Hematopoietic multipotent progenitor cell treated with erythropoietin and hydrocortisone succinate and interleukin-3 and kit ligand, for 4 days (in vitro differentiated cells): ENCODE measurements around the gene LY6G5B.

Source experiments
- DNase-seq: peaks from one replicate; pipeline ENCODE4 v3.0.0-alpha.2; 2015

LY6G5B gene

DNA sequence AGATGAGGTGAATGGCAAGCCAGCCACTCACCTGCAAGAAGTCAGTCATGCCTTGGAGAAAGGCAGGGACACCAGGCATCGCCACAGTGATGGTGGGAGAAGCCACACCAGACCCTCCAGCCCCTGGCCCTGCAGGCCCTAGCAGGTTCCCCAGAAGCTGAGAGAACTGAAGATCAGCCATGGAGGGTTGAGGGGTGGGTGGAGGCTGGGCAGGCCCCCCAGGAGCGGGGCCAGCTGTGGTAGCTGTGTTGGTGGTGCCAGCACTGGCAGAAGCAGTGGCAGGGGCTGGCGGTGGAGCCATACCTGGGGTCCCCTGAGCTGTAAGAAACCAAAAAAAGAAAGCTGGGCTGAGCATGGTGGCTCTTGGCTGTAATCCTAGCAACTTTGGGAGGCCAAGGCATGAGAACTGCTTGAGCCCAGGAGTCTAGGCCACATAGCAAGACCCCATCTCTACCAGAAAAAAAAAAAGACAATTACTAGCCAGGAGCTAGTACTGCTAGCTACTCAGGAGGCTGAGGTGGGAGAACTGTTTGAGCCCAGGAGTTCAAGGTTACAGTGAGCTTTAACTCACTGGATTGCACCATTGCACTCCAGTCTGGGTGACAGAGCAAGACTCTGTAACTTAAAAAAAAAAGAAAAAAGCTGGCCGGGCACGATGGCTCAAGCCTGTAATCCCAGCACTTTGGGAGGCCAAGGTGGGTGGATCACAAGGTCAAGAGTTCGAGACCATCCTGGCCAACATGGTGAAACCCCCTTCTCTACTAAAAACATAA, 26.8 kb upstream of the LY6G5B start:
- DNase-seq, result no peak

DNA sequence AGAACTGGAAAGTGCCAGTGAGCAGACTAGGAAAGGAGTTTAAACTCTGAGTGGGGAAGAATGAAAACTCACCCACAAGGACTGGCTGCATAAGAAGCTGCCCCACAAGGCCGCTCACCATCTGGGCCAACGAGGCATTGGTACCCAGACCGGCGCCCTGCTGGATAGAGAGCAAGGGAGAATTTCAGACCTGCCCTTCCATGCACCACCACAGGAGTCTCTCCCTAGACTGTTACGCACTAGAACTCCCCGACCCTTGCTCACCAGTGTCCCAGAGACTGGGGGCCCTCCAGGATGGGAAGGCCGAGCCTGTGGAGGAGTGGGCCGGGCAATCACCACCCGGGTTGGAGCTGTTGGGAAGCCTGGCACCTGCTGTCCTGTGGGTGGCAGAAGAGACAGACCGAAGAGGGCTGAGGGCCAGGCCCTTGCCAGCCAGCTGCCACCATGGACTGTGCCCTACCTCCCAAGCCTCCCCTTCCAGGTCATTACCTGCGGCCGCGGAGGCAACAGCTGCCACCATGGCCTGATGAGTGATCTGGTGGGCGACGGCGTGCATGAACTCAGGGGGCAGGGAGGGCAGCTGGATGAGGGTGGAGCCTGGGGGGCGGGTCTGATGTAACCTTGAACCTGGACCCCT, 25.8 kb upstream of the LY6G5B start:
- DNase-seq, result no peak

DNA sequence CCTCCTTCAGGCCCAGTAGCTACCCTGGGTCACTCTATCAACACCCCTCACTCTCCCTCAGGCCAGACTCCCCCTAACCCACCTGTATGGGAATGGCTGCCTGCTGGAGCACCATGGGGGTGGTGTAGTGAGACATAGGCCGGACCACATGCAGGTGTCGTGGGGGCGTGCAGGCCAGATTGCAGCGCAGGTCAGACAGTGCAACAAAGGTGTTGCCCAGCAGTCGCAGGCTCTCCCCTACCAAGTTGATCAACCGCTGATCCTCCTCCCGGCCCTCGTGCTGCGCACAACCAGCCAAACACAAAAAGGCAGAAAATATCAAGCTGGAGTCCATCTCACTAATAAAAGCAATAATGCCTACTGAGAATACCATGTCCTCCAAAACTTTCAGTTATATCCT, 24.5 kb upstream of the LY6G5B start:
- DNase-seq, result no peak

DNA sequence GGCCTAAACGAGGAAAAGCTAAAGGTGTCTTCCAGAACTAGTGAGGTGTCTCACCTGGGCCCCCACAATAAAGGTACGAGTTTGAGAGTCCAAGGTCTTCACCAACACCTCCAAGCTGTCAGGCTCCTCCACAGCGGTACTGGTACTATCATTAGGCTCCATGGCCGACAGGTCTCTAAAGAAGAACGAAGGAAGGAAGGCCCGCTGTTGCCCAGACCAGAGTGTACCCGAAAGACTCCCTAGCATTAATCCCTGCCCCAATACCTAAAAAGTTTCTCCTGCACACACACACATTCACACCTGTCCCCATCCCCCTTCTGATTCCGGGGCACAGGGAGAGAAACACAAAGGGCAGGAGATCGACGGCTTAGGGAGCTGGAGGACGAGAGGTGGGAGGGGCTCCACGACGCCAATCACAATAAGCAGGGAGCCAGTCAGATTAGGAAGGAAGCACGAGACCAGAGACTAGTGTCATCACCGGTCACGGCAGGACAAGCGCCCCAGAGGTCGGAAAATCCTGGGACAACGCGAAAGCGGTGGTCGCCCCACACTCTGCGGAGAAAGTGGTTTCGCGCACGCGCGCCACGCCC, 18.1 kb upstream of the LY6G5B start:
- DNase-seq, result peak; percentile 88

DNA sequence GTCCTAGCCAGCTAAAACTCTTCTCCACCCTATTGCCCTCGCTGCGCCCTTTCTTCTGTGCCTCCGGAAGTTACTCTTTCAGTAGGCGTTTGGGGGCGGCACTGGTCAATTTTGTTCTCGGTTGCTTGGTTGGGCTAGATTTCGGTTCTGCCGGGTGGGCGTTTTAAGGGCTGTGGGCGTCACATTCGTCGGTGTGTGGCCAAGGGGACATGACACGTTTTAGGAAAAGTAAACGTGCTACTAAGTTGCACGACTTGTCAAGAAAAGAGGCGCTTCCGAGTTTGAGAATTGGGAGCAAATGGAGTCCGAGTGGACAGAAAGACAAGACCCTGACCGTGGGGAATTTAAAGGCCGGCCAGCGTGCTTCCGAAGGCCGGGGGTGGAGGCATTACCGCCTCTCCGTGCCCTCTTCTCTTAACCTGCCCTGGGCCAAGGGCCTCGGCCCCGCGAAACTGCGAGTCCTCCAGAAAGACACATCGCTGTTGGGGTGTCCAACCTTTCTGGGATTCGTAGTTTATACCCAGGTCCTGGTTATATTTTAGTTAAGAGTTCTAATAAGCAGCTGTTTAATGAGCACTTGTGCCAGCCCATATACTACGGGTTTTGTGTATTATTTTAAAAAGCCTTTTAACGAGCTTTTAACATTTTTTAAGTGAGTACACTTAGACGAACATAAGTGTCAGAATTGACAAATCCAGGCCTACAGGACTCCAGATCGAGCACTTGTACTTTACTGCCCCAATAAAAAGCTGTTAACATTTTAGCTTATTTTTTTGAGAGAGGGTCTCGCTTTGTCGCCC, 16.7 kb upstream of the LY6G5B start:
- DNase-seq, result peak; percentile 98

DNA sequence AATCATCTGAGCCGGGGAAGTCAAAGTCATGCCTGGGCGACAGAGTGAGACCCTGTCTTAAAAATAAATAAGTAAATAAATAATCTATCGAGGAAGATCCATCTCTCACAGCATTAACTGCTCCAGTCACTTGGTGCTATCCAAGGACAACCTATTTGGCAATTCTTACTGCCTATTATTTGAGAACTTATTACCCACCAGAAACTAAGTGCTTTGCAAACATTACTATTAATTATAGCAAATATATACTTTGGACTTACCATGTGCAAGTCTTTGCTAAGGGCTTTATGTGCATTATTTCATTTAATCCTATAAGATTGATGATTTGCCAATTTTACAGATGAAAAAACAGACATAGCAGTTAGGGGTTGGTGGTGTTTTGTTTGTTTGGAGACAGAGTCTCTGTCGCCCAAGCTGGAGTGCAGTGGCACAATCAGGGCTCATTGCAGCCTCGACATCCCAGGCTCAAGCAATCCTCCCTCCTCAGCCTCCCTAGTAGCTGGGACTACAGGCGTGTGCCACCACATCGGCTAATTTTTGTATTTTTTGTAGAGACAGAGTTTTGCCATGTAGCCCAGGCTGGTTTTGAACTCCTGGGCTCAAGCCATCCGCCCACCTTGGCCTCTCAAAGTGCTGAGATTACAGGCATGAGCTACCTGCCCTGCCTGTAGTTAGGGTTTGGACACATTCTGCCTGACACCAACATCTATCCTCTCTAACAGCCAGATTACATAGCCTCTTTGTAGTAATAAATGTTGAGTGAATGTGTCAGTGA, 15.0 kb upstream of the LY6G5B start:
- no peak for DNase-seq

DNA sequence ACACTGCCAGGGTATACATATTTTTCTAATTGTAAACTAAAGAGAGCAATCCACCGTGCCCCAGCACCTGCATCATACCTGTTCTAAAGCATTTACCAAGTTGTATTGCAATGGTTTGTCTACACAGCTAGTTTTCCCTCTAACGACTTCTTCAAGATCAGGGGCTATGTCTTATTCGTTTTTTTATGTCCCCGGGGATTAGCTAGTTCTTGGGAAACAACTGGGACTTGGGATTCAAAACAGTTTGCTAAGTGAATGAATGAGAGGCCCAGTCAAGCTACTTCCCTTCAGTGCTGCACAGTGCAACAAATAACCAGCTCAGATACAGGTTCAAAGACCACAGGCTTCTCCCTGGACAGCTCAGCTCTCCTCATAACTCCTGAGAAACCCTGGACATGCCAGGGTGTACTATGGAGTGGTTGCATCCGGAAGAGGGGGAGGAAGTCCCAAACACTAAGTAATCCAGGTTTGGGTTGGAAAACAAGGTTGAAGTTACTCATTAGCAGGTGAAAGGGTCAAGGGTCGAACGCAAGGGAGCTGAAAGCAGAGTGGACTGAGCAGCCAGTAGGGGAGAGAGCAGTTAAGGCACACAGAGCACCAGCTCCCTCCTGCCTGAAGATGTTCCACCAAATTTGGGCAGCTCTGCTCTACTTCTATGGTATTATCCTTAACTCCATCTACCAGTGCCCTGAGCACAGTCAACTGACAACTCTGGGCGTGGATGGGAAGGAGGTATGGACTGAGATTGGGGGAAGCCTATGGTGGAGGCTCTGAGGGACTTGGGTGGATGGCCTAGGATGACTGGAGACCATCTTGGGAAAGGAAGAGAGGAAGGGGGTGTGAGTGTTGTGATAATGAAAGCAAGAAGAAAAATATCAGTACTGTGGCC, 14.2 kb upstream of the LY6G5B start, which contains the start of gene APOM:
Gene APOM, plus strand, starts transcription at position 546 of the 889 bp plus-strand sequence. Its CDS starts 73 bp downstream, at position 619.
- DNase-seq, result no peak

DNA sequence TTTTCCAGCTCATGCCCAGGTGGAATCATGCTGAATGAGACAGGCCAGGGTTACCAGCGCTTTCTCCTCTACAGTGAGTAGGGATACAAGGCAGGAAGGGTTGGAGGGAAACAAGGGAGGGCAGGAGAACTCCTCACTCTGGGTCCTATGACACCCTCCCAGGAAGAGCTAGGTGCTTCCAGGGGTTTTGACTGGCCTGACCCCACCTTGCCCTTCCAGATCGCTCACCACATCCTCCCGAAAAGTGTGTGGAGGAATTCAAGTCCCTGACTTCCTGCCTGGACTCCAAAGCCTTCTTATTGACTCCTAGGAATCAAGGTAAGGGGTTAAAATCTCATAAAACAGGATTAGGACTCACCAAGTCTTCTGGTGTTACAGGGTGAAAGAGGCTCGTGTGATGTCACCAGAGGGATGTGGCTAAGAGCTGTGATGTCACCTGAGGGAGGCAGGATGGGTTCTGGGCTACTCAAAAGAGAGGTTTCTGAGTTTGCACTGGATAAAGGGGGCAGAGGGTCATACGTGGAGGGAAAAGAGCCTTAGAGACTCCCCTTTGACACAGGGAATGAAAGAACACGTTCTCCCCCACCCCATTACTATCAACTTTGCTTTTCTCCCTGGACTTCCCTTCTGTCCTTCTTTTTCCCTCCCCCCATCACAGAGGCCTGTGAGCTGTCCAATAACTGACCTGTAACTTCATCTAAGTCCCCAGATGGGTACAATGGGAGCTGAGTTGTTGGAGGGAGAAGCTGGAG, 12.2 kb upstream of the LY6G5B start:
- peak; percentile 35 for DNase-seq

DNA sequence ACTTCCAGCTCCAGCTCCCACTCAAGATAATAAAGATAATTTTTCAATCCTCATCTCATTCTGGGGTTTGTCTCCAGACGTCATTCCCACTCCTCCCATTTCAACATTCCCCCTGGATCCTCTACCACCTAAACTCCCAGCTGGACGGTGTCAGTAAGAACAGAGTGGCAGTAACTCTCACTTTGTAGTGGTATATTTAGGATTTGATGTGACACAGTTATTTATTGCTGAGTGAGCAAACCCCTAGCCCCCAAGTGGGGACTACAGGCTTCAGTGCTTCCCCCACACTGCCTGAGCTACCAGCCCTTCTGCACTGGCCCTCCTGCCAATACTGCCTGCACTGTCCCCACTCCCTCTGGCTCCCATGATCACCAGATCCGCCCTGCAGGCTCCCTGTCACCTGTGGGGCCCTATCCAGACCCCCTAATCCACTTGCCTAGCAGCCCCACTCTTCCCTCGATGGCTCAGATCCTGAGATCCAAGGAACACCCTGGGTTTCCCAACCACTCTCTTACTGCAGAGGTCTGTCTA, 11.6 kb upstream of the LY6G5B start:
- no peak for DNase-seq

DNA sequence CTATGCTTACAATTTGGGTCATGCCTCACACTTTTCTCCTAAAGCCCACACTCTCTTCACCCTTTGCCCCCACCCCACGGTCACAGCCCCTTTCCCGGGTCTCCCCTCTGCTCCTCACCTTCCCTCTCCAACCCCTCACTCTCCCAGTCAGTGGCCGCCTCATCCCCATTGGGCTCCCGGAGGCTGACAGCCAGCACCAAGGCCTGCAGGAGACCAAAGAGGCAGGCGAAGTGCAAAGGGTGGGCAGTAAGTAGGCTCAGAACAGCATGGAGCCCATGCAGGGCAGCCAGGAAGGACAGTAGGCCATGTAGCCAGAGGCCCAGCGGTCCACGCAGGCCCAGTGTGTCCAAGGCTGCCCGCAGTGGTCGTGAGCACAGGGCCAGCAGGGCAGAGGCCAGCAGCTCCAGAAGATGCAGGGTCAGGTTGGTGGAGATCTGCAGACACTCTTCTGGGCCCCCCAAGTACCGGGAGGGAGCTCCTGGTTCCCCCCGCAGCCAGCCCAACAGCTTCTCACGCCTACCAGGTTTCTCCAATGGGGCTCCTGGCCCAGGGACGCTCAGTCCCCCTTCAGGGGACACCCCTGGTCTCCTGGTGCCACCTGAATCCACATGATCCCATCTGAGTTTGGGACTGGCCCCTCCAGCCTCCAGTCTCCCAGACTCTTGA, 10.7 kb upstream of the LY6G5B start:
- DNase-seq, result no peak

DNA sequence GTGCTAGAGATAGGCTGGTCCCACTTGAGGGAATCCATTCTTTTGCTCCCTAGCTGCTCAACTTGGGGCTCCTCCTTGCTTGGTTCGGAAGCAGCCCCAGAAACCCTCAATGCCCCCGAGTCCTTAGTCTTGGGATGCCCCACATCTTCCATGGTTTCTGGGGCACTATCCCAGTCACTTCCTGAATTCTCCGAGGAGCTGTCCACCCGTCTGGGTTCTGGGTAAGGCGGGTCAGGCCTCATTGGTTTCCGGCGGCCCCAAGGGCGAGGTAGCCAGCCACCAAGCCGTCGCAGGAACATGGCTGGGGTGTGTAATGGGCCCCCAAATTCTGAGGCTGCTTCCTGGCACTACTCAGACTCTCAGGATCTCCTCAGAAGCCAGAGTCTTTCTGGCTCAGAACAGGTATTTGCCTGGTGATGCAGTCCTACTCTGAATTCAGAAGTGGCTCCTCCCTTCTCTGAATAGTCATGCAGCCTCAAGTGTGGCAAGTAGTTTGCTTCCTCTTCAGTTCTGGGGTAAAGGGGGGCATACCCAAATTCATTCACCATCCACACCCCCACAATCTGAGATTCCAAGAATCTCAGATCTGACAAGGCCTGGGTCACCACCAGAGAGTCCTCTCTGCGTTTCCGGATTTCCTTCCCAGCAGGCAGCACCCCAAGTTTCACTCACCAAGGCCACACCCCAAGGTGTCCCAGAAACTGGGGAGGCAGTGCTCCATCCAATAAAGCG, 10.0 kb upstream of the LY6G5B start:
- peak; percentile 66 for DNase-seq

DNA sequence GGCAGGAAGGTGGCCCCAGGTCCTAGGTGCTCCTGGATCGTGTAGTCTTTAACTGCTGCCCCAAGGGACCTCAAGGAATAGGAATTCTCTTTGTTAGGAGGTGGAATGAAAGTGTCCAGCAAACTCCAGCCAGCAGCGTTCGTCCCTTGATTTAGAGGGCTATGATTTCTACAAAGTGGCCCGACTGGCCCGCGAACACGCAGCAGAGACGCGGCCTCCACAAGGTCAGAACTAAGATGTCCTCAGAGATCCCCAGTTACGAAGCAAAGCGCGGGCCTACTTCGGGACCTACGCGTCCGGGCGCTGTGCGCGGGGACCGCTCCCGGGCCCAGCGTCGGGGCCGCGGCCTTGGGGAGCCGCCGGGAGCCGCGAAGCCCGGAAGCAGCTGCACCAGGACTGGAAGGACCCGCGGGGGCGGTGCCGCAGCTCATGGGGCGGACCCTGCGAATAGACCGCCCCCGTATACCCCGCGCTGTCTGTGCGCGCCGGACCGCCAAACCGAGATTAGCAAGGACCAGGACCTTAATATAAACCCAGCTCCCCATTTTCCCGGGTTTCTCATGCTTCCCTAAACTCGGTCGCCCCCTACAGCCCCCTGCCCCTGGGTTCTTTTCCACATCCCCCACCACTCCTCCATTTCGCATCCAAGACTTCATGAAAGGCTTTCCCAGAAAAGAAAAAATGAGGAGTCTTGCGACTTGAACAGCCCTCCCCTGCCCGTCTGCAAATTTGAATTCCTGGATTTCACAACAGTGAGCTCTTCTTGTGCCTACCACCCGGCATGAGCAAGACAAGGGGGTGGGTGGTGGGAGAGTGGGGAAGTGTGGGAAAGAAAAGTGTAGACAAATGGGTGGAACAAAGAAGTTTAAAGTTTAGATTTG, 9.2 kb upstream of the LY6G5B start, which contains the start of gene C6orf47:
Gene C6orf47, minus strand, starts transcription at position 398 of the 881 bp plus-strand sequence. CDS start 831 bp downstream, outside the sequence.
- DNase-seq, result peak; percentile 95

DNA sequence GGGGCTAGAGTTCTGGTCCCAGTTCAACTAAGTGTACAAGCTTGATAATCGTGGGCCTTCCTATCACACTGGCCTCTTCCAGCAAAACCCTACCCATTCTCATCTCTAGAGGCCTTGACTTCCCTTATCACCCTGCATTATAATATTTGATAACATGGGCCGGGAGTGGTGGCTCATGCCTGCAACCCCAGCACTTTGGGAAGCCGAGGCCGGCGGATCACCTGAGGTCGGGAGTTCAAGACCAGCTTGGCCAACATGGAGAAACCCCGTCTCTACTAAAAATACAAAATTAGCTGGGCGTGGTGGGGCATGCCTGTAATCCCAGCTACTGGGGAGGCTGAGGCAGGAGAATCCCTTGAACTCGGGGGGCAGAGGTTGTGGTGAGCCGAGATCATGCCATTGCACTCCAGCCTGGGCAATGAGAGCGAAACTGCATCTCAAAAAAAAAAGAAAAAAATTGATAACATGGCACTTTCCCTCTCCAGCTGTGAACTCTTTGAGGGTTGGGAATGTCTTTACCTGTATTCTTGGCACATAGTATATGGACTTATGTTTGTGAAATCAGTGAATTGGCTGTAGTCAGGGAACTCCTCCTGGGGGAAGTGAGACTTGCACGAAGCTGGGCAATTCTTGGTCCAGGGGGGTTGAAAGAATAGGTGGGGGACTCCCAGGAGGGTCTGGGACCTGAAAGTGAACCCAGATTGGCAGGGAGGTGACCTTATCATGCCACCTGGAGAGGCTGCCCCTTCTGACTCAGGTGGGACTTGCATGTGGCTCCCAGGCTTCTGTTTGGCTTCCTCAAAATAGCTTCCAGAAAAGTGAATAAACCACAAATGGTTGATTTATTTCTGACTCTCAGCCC, 8.3 kb upstream of the LY6G5B start:
- DNase-seq, result peak; percentile 48

DNA sequence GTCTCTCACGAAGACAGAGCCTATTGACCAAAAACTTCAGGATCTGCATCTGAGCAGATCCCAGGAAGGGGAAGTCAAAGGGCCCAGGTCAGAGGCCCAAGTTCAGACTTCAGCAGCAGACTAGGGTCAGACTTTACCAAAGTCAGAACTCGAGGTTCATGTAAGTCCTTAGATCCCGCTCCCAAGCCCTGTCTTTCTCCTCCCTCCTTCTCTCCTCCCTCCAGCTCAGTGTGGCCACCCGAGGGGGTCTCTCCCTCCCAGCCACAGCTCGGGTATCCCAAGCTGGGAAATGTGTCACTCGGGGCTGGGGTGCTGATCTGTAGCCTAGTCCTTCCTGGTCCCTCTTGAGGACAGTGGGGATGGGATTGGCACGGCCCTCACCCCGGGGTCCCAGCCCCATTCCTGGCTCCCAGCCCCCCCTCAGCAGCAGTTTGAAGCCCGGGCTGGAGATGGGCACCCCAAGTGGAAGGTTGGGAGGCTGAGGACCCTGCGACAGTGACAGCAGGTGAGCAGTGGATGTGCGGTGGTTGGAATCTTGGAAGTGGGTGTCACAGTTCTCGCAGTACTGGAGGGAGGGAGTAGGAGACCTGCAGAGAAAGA, 7.6 kb upstream of the LY6G5B start:
- DNase-seq, result no peak

DNA sequence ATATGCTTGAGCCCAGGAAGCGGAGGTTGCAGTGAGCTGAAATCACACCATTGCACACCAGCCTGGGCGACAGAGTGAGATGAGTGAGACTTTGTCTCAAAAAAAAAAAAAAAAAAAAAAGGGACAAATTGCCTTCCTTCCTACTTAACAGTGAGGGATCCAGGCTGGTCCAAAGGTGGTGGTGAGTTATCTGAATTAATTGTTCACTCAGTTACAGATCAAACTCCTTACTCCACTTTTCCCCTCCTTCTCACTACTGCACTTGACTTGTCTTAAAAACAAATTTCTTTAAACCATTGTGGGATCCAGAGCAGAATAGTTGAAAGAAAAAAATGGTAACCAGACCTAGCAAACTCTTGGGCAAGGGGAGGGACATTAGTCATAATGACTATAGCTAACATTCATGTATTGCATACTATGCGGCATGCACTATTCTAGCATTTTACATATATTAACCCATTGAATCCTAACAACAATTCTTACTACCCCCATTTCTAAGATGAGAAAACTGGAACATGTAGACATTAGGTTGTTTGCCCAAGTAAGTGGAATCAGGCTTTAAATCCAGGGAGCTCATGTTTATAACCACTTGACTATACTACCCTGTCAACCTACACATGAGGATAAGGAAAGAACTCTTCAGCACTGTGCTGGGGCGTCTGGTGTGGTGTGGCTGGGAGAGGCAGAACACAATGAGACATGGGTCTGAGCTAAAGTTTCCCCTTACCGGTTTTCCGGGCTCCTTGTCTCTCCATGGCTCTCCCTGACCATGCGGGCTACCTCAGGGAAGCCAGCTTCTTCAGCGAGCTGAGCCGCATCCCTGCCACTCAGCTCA, 6.4 kb upstream of the LY6G5B start:
- DNase-seq, result no peak
